IMR-90 (cell line): Measurements from ENCODE around the gene DTX3.

Source experiments
- BHLHE40 ChIP-seq: fragments of 150-350 bp; IDR thresholded peaks from 2 replicates; pipeline ENCODE4 v1.6.1; 2016; ENCODE audit warnings: mild to moderate bottlenecking, low read depth, low read length
- CEBPB ChIP-seq: IDR thresholded peaks from 2 replicates; pipeline ENCODE4 v1.6.1; 2012; ENCODE audit warnings: low read depth, low read length, improper control_type of control experiment
- FOS ChIP-seq: fragments of 150-350 bp; IDR thresholded peaks from 2 replicates; pipeline ENCODE4 v1.6.1; 2016; ENCODE audit warnings: low read depth, low read length
- MAFK ChIP-seq: IDR thresholded peaks from 2 replicates; pipeline ENCODE4 v1.6.1; 2012; ENCODE audit warnings: low read depth, low read length, improper control_type of control experiment
- MXI1 ChIP-seq: IDR thresholded peaks from 2 replicates; pipeline ENCODE4 v1.6.1; 2012; ENCODE audit warnings: low read depth, mild to moderate bottlenecking, low read length, moderate library complexity, borderline replicate concordance
- NFE2L2 ChIP-seq: fragments of 150-350 bp; IDR thresholded peaks from 2 replicates; pipeline ENCODE4 v1.6.1; 2016; ENCODE audit warnings: low read depth, mild to moderate bottlenecking, low read length
- POLR2A ChIP-seq: IDR thresholded peaks from 2 replicates; pipeline ENCODE4 v1.6.1; 2012; ENCODE audit warnings: mild to moderate bottlenecking, low read depth, low read length
- RAD21 ChIP-seq: IDR thresholded peaks from 2 replicates; pipeline ENCODE4 v1.6.1; 2012; ENCODE audit warnings: low read length, improper control_type of control experiment
- RCOR1 ChIP-seq: IDR thresholded peaks from 2 replicates; pipeline ENCODE4 v1.6.1; 2012; ENCODE audit warnings: mild to moderate bottlenecking, low read length, improper control_type of control experiment; ENCODE audit not compliant: insufficient replicate concordance
- SMC3 ChIP-seq: fragments of 150-350 bp; IDR thresholded peaks from 2 replicates; pipeline ENCODE4 v1.6.1; 2016; ENCODE audit warnings: low read depth, mild to moderate bottlenecking, antibody characterized with exemption, low read length, moderate library complexity
- TF ChIP-seq, protein P1 (sequence below): conservative IDR thresholded peaks from 2 replicates; pipeline ENCODE4 v1.5.1; 2012; ENCODE audit warnings: mild to moderate bottlenecking, low read depth, low read length, improper control_type of control experiment
- TF ChIP-seq, protein P2 (sequence below): fragments of 150-350 bp; IDR thresholded peaks from 2 replicates; pipeline ENCODE4 v1.6.1; 2017; ENCODE audit warnings: mild to moderate bottlenecking, antibody characterized with exemption, low read length, low read depth

DNA sequence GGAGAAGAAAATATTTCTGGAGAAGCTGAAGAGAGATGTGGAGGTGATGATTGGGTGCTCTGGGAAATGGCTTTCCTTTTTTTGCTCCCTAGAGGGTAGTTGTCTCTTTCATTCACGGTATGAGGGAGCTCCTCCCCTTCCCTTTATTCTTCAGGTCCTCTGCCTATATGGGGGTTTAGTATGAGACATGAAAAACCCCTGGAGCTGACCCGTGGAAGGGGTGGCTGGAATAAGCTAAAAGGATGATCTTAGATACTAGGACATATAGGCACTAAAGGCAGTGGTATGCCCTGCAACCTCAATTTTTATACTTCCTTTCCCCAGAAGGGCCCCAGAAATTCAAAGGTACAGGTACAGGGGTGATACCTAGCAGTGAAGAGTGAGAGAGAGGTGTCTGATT lies 4.2 kb upstream of the DTX3 start:
- no peak for TF ChIP-seq CEBPB
- TF ChIP-seq RCOR1 = no peak
- no peak for TF ChIP-seq FOS
- no peak for TF ChIP-seq POLR2A
- no peak for TF ChIP-seq SMC3
- TF ChIP-seq, protein P1, sequence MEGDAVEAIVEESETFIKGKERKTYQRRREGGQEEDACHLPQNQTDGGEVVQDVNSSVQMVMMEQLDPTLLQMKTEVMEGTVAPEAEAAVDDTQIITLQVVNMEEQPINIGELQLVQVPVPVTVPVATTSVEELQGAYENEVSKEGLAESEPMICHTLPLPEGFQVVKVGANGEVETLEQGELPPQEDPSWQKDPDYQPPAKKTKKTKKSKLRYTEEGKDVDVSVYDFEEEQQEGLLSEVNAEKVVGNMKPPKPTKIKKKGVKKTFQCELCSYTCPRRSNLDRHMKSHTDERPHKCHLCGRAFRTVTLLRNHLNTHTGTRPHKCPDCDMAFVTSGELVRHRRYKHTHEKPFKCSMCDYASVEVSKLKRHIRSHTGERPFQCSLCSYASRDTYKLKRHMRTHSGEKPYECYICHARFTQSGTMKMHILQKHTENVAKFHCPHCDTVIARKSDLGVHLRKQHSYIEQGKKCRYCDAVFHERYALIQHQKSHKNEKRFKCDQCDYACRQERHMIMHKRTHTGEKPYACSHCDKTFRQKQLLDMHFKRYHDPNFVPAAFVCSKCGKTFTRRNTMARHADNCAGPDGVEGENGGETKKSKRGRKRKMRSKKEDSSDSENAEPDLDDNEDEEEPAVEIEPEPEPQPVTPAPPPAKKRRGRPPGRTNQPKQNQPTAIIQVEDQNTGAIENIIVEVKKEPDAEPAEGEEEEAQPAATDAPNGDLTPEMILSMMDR = no peak
- TF ChIP-seq NFE2L2 = no peak
- TF ChIP-seq, protein P2, sequence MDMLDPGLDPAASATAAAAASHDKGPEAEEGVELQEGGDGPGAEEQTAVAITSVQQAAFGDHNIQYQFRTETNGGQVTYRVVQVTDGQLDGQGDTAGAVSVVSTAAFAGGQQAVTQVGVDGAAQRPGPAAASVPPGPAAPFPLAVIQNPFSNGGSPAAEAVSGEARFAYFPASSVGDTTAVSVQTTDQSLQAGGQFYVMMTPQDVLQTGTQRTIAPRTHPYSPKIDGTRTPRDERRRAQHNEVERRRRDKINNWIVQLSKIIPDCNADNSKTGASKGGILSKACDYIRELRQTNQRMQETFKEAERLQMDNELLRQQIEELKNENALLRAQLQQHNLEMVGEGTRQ = no peak
- TF ChIP-seq RAD21 = no peak
- no peak for TF ChIP-seq MAFK
- no peak for TF ChIP-seq BHLHE40
- no peak for TF ChIP-seq MXI1
